Naive thymus-derived CD8-positive, alpha-beta T cell (primary cell): Measurements from ENCODE around the gene TBX1. TPM values are rescaled to one million over a fixed set of nuclear protein-coding genes. Genes with fewer than 3 reads are reported as not detected.
A peak's percentile ranks its signal among the peaks of the same experiment; 100 is the strongest.
"Not testable (repeated sequence)": the region's sequence is repeated elsewhere in the genome, so short reads cannot be mapped to it uniquely, and the experiment has no call there.

Experiments
- ATAC-seq, 2 donors: fragments of 150-1000 bp; cut with Tn5 transposase in 1 of 2; sonication (Bioruptor Pico), chemical (Tn5 transposase) in 1 of 2; 1 replicate in 1 of 2; 2 replicates in 1 of 2; pipeline ENCODE4 v1.10.0; 2021; ENCODE audit warnings: mild to moderate bottlenecking in 2 of 2, moderate library complexity in 2 of 2
- POLR2A ChIA-PET: fragments of 350-600 bp; sonication (Branson Sonifier 250); formaldehyde crosslinking; loops from one replicate; lab custom pipeline; 2021; ENCODE audit warnings: antibody characterized with exemption; lab: Charles Lee
- DNase-seq, 10 donors: peaks; one replicate each; pipeline versions ENCODE4 v3.0.0 to v3.0.0-alpha.2; 2020 to 2022
- H3K27ac Mint-ChIP-seq, 10 donors: one replicate each; pipeline ENCODE4 v1.8.0; 2020 to 2022; ENCODE audit warnings: mild to moderate bottlenecking in 10 of 10, mixed read lengths in 10 of 10, moderate library complexity in 4 of 10, inconsistent platforms in 1 of 10
- H3K27me3 Mint-ChIP-seq, 5 donors: one replicate each; pipeline ENCODE4 v1.8.0; 2021 to 2022; ENCODE audit warnings: mixed read lengths in 5 of 5
- H3K36me3 Mint-ChIP-seq, 3 donors: one replicate each; pipeline ENCODE4 v1.8.0; 2020 to 2022; ENCODE audit warnings: mixed read lengths in 3 of 3, mild to moderate bottlenecking in 2 of 3, inconsistent platforms in 1 of 3
- H3K4me1 Mint-ChIP-seq, 4 donors: one replicate each; pipeline ENCODE4 v1.8.0; 2021 to 2022; ENCODE audit warnings: mixed read lengths in 4 of 4
- H3K4me3 Mint-ChIP-seq, 10 donors: one replicate each; pipeline ENCODE4 v1.8.0; 2020 to 2022; ENCODE audit warnings: mild to moderate bottlenecking in 10 of 10, mixed read lengths in 10 of 10, moderate library complexity in 6 of 10, inconsistent platforms in 1 of 10
- H3K9me3 Mint-ChIP-seq, 9 donors: one replicate each; pipeline ENCODE4 v1.8.0; 2020 to 2022; ENCODE audit warnings: mixed read lengths in 9 of 9, mild to moderate bottlenecking in 3 of 9, inconsistent platforms in 1 of 9, moderate library complexity in 1 of 9
- polyA plus RNA-seq, 3 donors: library from polyadenylated mRNA; unstranded; fragments of 300-500 nt; fragmentation: Illumina TruSeq; gene quantifications; one replicate each; pipeline ENCODE4 v1.2.3, GENCODE V29; 2021
- total RNA-seq, 8 experiments: library from RNA in 2 of 8; stranded (reverse) in 2 of 8; gene quantifications; one replicate each; pipeline ENCODE4 v1.2.3 and lab custom pipeline; 2021 to 2026

The TBX1 gene
- total and polyA plus RNA-seq, 5 experiments from 2014 or later: not detected

DNA sequence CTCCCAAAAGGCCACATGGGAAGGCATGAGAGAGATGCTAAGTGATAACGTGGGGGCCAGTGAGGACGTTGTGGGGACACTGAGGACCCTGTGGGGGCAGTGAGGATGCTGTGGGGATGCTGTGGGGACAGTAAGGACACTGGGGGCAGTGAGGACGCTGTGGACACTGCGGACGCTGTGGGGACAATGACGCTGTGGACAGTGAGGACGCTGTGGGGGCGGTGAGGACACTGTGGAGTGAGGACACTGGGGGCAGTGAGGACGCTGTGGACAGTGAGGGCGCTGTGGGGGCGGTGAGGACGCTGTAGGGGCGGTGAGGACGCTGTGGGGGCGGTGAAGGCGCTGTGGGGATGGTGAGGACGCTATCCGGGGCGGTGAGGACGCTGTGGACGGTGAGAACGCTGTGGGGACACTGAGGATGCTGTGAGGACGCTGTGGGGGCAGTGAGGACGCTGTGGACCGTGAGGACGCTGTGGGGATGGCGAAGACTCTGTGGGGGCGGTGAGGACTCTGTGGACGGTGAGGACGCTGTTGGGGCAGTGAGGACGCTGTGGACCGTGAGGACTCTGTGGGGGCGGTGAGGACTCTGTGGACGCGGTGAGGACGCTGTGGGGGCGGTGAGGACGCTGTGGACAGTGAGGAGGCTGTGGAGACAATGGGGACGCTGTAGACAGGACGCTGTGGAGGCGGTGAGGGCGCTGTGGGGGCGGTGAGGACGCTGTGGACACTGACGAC is 35.5 kb upstream of the TBX1 start:
- Mint-ChIP-seq H3K27ac (peak overlapping the region in 2 of 10 donors; percentile 53 to 75), H3K4me1 (peaks cover 6 to 23% (median 12%) of the 10 kb centered on the region in 4 donors), H3K27me3 (peaks cover 5 to 50% (median 22%) of the 10 kb centered on the region in 5 donors), H3K4me3 (peak overlapping the region in 7 of 10 donors; percentile 15 to 69 (median 61)), H3K9me3 (no peaks in the 10 kb centered on the region), H3K36me3 (peaks cover 0 to 3% (median 0%) of the 10 kb centered on the region in 3 donors)
- DNase-seq: no peak
- POLR2A ChIA-PET: no interaction called here
- ATAC-seq: no peak

DNA sequence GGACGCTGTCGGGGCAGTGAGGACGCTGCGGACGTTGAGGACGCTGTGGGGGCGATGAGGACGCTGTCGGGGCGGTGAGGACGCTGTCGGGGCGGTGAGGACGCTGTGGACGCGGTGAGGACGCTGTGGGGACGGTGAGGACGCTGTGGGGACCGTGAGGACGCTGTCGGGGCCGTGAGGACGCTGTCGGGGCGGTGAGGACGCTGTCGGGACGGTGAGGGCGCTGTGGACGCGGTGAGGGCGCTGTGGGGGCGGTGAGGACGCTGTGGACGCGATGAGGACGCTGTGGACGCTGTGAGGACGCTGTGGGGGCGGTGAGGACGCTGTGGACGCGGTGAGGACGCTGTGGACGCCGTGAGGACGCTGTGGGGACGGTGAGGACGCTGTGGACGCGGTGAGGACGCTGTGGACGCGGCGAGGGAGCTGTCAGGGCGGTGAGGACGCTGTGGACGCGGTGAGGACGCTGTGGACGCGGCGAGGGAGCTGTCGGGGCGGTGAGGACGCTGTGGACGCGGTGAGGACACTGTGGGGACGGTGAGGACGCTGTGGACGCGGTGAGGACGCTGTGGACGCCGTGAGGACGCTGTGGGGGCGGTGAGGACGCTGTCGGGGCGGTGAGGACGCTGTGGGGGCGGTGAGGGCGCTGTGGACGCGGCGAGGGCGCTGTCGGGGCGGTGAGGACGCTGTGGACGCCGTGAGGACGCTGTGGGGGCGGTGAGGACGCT is 34.4 kb upstream of the TBX1 start:
- H3K27ac Mint-ChIP-seq, H3K4me3 Mint-ChIP-seq, H3K36me3 Mint-ChIP-seq, DNase-seq, POLR2A ChIA-PET, H3K9me3 Mint-ChIP-seq, ATAC-seq: not testable (repeated sequence)
- peaks cover 5 to 39% (median 12%) of the 10 kb centered on the region in 5 donors for H3K27me3 Mint-ChIP-seq
- peaks cover 6 to 19% (median 11%) of the 10 kb centered on the region in 4 donors for H3K4me1 Mint-ChIP-seq

- peaks cover 6 to 17% (median 11%) of the 10 kb centered on the region in 4 donors for H3K4me1 Mint-ChIP-seq
- H3K4me3 Mint-ChIP-seq: peak overlapping the region in 1 of 10 donors; percentile 41
- H3K27me3 Mint-ChIP-seq: peaks cover 5 to 29% (median 11%) of the 10 kb centered on the region in 5 donors
- H3K9me3 Mint-ChIP-seq: no peaks in the 10 kb centered on the region
- ATAC-seq (no peak), DNase-seq (no peak)
- peak overlapping the region in 1 of 10 donors; percentile 53 for H3K27ac Mint-ChIP-seq
- H3K36me3 Mint-ChIP-seq: no peaks in the 10 kb centered on the region
- POLR2A ChIA-PET: no interaction called here
Observed at GRCh38 chr22:19727310-19728150, 33.0 kb upstream of the TBX1 start.

GRCh38 chr22:19728271-19728670 is 32.3 kb upstream of the TBX1 start:
- no peak overlapping the region for H3K4me3 Mint-ChIP-seq
- DNase-seq (no peak), ATAC-seq (no peak)
- POLR2A ChIA-PET: no interaction called here
- H3K4me1 Mint-ChIP-seq: peaks cover 4 to 11% (median 9%) of the 10 kb centered on the region in 4 donors
- H3K27me3 Mint-ChIP-seq: peaks cover 5 to 23% (median 11%) of the 10 kb centered on the region in 5 donors
- H3K9me3 Mint-ChIP-seq: no peaks in the 10 kb centered on the region
- H3K27ac Mint-ChIP-seq: no peak overlapping the region
- H3K36me3 Mint-ChIP-seq: no peaks in the 10 kb centered on the region

DNA sequence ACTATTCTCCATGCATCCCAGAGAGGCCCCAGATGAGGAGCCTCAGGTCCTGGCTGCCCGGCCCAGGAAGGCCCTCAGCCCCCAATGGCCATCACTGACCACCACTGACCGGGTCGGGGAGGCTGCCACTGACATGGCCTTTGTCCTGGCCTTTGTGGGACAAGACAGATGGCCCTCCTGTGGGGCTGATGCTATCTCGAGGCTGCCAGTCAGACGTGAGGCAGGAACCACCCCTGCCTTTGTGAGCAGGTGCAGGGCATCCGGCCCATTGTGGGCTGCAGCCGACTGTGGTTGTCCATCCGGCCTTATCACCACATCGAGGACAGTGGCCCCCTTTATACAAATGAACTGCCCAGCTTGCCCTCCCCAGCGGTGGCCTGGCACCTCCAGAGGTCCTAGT is 31.7 kb upstream of the TBX1 start:
- Mint-ChIP-seq H3K27ac (no peak overlapping the region), H3K9me3 (no peaks in the 10 kb centered on the region), H3K36me3 (no peaks in the 10 kb centered on the region), H3K4me1 (peaks cover 4 to 7% (median 6%) of the 10 kb centered on the region in 4 donors), H3K4me3 (no peak overlapping the region), H3K27me3 (peaks cover 5 to 19% (median 11%) of the 10 kb centered on the region in 5 donors)
- DNase-seq (no peak), ATAC-seq (no peak)
- POLR2A ChIA-PET: no interaction called here

DNA sequence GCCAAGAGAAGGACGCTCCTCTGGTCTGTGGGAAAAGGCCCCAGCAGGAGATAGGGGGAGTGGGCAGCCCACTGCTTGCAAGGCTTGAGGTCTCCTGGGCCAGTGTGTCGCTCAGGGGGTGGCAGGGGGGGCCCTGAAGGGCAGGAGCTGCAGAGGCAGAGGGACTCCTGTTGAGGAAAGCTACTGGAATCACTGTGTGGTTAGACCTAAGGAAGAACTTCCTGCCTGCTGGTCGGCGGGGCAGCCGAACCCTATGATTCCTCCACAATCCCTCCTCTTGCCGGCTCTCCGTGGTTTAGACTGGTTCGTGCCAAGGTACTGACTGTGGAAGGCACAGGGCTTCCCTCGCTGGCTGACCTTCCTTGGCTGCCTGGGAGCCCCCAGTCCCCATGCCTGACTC is 31.1 kb upstream of the TBX1 start:
- peaks cover 4 to 6% (median 6%) of the 10 kb centered on the region in 4 donors for H3K4me1 Mint-ChIP-seq
- no peaks in the 10 kb centered on the region for H3K9me3 Mint-ChIP-seq

DNA sequence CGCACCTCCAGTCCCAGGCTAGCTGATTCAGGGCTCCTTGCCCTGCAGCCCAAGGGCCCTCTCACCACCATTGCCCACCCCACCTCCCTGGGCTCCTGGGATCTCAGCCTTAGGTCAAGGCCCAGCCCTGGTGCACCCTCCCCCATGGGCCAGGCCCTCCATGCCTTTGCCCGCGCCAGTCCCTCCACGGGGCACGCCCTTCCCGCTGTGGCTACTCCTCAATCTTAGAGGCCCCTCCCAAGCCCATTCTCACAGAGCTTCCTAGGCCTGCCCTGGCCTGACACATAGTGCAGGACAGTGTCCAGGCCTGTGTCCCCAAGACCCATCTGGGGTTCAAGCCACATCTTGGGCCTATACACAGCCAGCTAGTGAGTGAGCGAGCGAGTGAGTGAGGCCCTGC is 30.4 kb upstream of the TBX1 start:
- peak in 1 of 2 donors; percentile 10 for ATAC-seq
- H3K27ac Mint-ChIP-seq: peak overlapping the region in 2 of 10 donors; percentile 67 to 88
- POLR2A ChIA-PET: interaction anchor here (0.5 to 2.3 kb wide), 7 partner anchors 125 to 386 kb away, joined by 3 to 11 read pairs (median 4); partner anchors contain the start of gene RANBP1
- H3K36me3 Mint-ChIP-seq: no peaks in the 10 kb centered on the region
- H3K4me3 Mint-ChIP-seq: peak overlapping the region in 2 of 10 donors; percentile 86 to 90
- H3K27me3 Mint-ChIP-seq: peaks cover 0 to 11% (median 4%) of the 10 kb centered on the region in 5 donors
- H3K9me3 Mint-ChIP-seq: no peaks in the 10 kb centered on the region
- H3K4me1 Mint-ChIP-seq: peaks cover 2 to 6% (median 3%) of the 10 kb centered on the region in 4 donors
- no peak for DNase-seq

More for the DNA sequence above, 31.1 kb upstream of the TBX1 start:
- no peak for ATAC-seq
- Mint-ChIP-seq H3K4me3 (no peak overlapping the region), H3K36me3 (no peaks in the 10 kb centered on the region), H3K27ac (no peak overlapping the region), H3K27me3 (peaks cover 4 to 18% (median 10%) of the 10 kb centered on the region in 5 donors)
- POLR2A ChIA-PET: interaction anchor here (2.3 kb wide), 2 partner anchors 162 to 181 kb away, joined by 8 to 11 read pairs; no protein-coding TSS in a partner anchor
- no peak for DNase-seq

- H3K27ac Mint-ChIP-seq: peak overlapping the region in 5 of 10 donors; percentile 32 to 88 (median 77)
- peaks cover 0 to 6% (median 2%) of the 10 kb centered on the region in 4 donors for H3K4me1 Mint-ChIP-seq
- DNase-seq (peak; percentile 70 to 93 (median 86)), ATAC-seq (peak; percentile 94 to 99)
- POLR2A ChIA-PET: interaction anchor here (0.5 to 2.3 kb wide), 8 partner anchors 125 to 385 kb away, joined by 3 to 11 read pairs (median 4); partner anchors contain the start of gene RANBP1
- peak overlapping the region; percentile 77 to 93 (median 86) for H3K4me3 Mint-ChIP-seq
- no peaks in the 10 kb centered on the region for H3K36me3 Mint-ChIP-seq
- H3K27me3 Mint-ChIP-seq: peaks cover 0 to 7% (median 0%) of the 10 kb centered on the region in 5 donors
- no peaks in the 10 kb centered on the region for H3K9me3 Mint-ChIP-seq
Observed at GRCh38 chr22:19730655-19731360, 29.8 kb upstream of the TBX1 start.

- peaks cover 0 to 4% (median 0%) of the 10 kb centered on the region in 5 donors for H3K27me3 Mint-ChIP-seq
Observed at GRCh38 chr22:19731361-19732135, 29.0 kb upstream of the TBX1 start.

DNA sequence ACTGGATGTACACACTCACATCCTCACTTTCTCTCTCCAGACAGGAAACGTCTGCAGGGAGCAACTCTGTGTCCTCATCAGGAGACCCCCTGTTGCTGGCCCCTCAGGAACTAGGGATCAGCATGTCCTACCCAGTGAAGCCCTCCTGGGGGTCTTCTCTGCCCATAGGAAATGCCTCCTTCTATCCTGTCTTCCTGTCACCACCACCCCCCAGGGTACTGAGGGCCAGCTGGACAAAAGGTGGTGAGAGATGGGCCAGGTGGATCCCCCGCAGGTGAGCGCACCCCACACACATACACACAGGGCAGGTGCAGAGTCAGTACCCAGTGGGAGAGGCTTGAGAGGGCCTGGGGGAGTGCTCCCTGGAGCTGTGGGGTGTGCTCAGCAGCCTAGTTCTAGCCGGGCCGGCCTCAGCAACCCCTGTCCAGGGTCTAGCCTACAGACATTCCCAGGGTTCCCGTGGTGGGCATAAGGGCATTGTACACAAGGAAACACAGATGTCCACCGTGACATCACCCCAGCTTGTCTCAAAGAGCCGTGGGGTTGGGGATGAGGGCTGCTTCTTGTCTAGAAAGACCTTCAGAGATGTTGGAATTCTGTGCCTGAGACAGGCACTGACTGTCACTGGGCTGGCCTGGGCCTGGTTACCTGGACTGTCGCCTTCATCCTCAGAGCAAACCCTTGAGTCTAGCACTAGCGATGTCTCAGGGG is 28.0 kb upstream of the TBX1 start:
- Mint-ChIP-seq H3K36me3 (no peaks in the 10 kb centered on the region), H3K27me3 (peaks cover 0 to 3% (median 0%) of the 10 kb centered on the region in 5 donors), H3K4me3 (peak overlapping the region in 4 of 10 donors; percentile 4 to 60 (median 30)), H3K4me1 (peaks cover 0 to 6% (median 2%) of the 10 kb centered on the region in 4 donors), H3K27ac (peak overlapping the region in 3 of 10 donors; percentile 33 to 62 (median 43)), H3K9me3 (no peaks in the 10 kb centered on the region)
- ATAC-seq: no peak
- POLR2A ChIA-PET: interaction anchor here (0.5 kb wide), 1 partner anchor 177 kb away, joined by 3 read pairs; no protein-coding TSS in a partner anchor
- DNase-seq: no peak

More at GRCh38 chr22:19731361-19732135, 29.0 kb upstream of the TBX1 start:
- ATAC-seq (no peak), DNase-seq (no peak)
- H3K27ac Mint-ChIP-seq: no peak overlapping the region
- H3K36me3 Mint-ChIP-seq: no peaks in the 10 kb centered on the region
- POLR2A ChIA-PET: interaction anchor here (0.6 to 2.3 kb wide), 5 partner anchors 160 to 350 kb away, joined by 4 to 11 read pairs (median 4); no protein-coding TSS in a partner anchor
- peaks cover 0 to 6% (median 2%) of the 10 kb centered on the region in 4 donors for H3K4me1 Mint-ChIP-seq
- H3K4me3 Mint-ChIP-seq: peak overlapping the region in 5 of 10 donors; percentile 60 to 90 (median 86)
- H3K9me3 Mint-ChIP-seq: no peaks in the 10 kb centered on the region
